NCI-H2029 (cell line): ENCODE measurements around the gene SCYL1.

Experiments used
- DNase-seq: peaks from one replicate; lab custom pipeline; 2025; lab: John Stamatoyannopoulos, UW

Gene SCYL1

DNA sequence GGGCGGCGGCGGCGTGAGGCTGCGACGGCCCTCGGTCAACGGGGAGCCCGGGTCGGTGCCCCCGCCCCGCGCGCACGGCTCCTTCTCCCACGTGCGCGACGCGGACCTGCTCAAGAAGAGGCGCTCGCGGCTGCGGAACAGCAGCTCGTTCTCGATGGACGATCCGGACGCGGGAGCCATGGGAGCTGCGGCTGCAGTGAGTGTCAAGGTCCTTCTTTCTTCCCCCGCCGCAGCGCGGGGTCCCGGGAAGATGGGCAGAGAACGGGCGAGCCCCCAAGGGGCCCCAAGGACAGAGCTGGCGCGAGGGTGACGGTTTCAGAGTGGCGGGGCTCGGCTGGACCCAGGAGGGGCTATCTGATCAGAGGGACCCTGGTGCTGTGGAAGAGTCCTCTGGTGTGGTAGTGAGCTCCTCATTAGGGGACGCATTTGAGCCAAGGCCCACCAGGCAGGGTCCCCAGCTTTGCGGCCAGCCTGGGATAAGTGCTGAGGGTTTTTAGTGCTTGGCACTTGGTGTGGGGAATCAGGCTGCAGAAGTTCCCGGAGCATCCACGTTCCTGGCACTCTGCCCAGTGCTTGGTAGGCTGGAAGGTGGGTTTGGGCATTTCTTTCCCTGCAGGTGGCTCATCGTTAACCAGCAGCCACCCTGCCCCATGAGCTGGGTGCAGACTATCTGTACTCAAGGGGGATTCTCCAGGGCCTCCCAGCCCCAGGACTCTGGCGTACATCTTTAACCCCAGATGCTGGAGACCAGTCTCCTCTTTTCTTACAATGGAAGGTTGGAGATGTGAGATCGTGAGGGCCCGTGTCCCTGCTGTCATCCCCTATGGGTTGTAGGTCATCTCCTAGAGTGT, 60.7 kb downstream of the SCYL1 start:
- no peak for DNase-seq

DNA sequence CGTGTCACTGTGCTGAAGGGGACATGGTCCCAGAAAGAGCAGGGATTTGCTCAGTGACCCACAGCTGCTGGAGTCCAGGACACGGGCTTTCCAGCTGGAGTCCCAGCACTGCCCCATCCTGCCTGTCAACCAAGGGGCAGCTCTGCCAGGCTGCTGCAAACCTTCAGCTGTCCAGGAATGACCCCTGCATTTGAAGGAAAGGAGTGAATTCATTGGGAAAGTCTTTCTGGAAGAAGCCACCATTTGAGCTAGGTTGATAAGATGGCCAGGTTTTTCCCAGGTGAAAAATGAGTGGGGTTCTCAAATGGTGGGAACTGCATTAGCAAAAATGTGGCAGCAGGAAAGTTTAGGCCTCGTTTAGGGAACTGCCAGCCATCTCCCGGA, 61.4 kb downstream of the SCYL1 start:
- DNase-seq: no peak

DNA sequence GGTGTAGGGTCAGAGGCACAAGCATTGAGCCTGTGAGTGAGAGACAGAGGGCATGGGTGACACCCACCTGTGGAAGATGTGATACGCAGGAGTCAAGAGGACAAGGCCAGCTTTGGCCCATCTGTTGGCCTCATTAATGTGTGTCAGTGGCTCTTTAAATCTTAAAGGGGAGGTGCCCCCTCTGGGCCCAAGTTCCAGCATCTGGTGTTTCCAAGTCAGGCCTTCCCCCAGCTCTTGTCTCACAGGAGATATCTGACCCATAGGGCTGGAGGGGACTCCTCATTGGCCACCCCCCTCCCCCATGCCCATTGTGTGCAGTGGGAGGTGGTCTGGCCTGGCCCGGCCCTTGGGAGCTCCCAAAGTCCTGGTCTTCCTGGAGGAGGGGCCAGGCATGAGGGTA, 61.8 kb downstream of the SCYL1 start:
- DNase-seq: no peak
